ENCODE measurements around the gene ITPA. TPM values are rescaled to one million over a fixed set of nuclear protein-coding genes. Genes with fewer than 3 reads are reported as not detected.

Gene ITPA
- total RNA-seq, 1 donor = 10.8 TPM

DNA sequence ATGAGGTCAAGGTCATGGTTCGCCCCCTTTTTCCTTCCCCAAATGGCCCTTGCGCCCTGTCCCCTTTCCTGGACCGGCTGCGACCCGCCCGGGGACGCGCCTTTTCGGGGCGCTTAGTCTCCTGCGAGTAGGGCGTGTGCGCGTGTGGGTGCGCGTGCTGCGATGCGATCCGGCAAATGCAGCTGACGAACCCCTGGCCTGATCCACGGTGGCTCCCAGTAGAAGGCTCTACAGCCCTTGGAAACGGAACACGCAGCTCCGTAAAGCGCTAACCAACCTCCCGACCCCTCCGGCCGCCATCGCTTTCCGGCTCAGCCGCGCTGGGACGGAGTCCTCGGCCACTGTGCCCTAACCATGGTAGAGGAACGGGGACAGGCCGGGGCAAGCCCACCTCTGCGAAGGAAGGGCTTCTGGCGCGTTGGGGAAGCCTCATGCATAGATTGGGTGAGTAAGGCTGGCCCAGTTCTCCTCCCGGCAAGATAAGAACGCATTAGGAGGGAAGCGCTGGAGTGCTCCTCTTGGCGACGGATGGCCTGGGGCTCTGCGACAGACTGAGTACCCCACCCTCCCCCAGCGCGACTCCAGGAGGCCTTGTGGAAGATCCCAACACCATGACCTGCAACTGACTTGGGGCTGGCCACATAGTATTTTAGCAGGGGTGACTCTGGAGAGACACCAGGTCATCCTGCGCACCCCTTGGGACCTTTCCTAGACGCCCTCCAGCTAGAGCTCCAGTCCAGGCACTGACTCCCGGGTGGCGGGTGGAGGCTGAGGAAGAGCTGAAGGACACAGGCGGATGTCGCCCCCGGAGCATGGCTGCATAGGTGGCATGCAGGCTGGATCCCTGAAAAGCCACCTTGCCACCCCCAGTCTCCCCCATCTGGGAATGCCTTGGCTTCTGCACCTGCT, 30.8 kb downstream of the ITPA start:
- peak overlapping the region; percentile 45 for H3K4me3 ChIP-seq (ENCODE audit: low read length)
- H3K27me3 ChIP-seq (ENCODE audit: insufficient read depth, low read length) = peaks cover 42% of the 10 kb centered on the region
- H3K4me1 ChIP-seq (ENCODE audit: insufficient read depth, low read length) = peaks cover 28% of the 10 kb centered on the region
- no peaks in the 10 kb centered on the region for H3K9me3 ChIP-seq (ENCODE audit: low read depth, low read length)

- H3K4me3 ChIP-seq (ENCODE audit: low read length) = no peak overlapping the region
- H3K27me3 ChIP-seq (ENCODE audit: insufficient read depth, low read length) = peaks cover 42% of the 10 kb centered on the region
- no peaks in the 10 kb centered on the region for H3K9me3 ChIP-seq (ENCODE audit: low read depth, low read length)
- peaks cover 28% of the 10 kb centered on the region for H3K4me1 ChIP-seq (ENCODE audit: insufficient read depth, low read length)
Measured at GRCh38 chr20:3240776-3241363, 31.6 kb downstream of the ITPA start.

- Histone ChIP-seq H3K27me3 (ENCODE audit: insufficient read depth, low read length) (peaks cover 39% of the 10 kb centered on the region), H3K4me3 (ENCODE audit: low read length) (no peak overlapping the region), H3K4me1 (ENCODE audit: insufficient read depth, low read length) (peaks cover 28% of the 10 kb centered on the region), H3K9me3 (ENCODE audit: low read depth, low read length) (no peaks in the 10 kb centered on the region)
Measured at GRCh38 chr20:3242172-3242692, 32.9 kb downstream of the ITPA start.

DNA sequence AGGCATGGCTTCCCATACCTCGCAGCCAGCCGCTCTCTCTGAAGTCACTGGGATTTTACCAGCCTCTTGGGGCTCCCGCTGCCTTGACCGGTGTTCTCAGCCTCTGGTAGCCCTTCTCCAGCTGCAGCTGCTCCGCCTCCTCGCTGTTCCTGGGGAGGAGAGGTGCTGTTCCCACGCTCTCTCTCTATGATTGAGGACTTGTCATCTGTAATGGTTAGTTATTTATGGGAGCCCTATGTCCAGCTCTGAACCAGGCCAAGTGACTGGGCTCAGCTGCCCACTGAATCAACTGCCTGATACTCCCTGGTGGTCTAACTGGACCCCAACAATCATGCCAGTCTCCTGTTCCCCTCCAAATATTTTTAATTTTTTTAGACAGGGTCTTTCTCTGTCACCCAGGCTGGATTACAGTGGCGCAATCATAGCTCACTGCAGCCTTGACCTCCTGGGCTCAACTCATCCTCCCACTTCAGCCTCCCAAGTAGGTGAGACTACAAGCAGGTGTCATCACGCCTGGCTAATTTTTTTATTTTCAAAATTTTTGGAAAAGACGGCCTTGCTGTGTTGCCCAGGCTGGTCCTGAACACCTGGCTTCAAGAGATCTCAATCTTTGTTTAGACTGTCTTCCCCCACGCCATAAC, 34.5 kb downstream of the ITPA start:
- Histone ChIP-seq H3K27me3 (ENCODE audit: insufficient read depth, low read length) (peaks cover 41% of the 10 kb centered on the region), H3K9me3 (ENCODE audit: low read depth, low read length) (no peaks in the 10 kb centered on the region), H3K4me3 (ENCODE audit: low read length) (no peak overlapping the region), H3K4me1 (ENCODE audit: insufficient read depth, low read length) (peaks cover 19% of the 10 kb centered on the region)

- Histone ChIP-seq H3K27me3 (ENCODE audit: insufficient read depth, low read length) (peaks cover 46% of the 10 kb centered on the region), H3K4me3 (ENCODE audit: low read length) (no peak overlapping the region), H3K4me1 (ENCODE audit: insufficient read depth, low read length) (peaks cover 17% of the 10 kb centered on the region), H3K9me3 (ENCODE audit: low read depth, low read length) (no peaks in the 10 kb centered on the region)
Measured at GRCh38 chr20:3244613-3245012, 35.3 kb downstream of the ITPA start.

- no peak overlapping the region for H3K4me3 ChIP-seq (ENCODE audit: low read length)
- peaks cover 12% of the 10 kb centered on the region for H3K4me1 ChIP-seq (ENCODE audit: insufficient read depth, low read length)
- peaks cover 46% of the 10 kb centered on the region for H3K27me3 ChIP-seq (ENCODE audit: insufficient read depth, low read length)
- no peaks in the 10 kb centered on the region for H3K9me3 ChIP-seq (ENCODE audit: low read depth, low read length)
Measured at GRCh38 chr20:3245156-3245555, 35.9 kb downstream of the ITPA start.

GRCh38 chr20:3245711-3246110, 36.4 kb downstream of the ITPA start:
- Histone ChIP-seq H3K9me3 (ENCODE audit: low read depth, low read length) (no peaks in the 10 kb centered on the region), H3K27me3 (ENCODE audit: insufficient read depth, low read length) (peaks cover 42% of the 10 kb centered on the region), H3K4me1 (ENCODE audit: insufficient read depth, low read length) (peaks cover 10% of the 10 kb centered on the region), H3K4me3 (ENCODE audit: low read length) (no peak overlapping the region)

GRCh38 chr20:3246682-3247081, 37.4 kb downstream of the ITPA start:
- Histone ChIP-seq H3K9me3 (ENCODE audit: low read depth, low read length) (no peaks in the 10 kb centered on the region), H3K27me3 (ENCODE audit: insufficient read depth, low read length) (peaks cover 38% of the 10 kb centered on the region)

DNA sequence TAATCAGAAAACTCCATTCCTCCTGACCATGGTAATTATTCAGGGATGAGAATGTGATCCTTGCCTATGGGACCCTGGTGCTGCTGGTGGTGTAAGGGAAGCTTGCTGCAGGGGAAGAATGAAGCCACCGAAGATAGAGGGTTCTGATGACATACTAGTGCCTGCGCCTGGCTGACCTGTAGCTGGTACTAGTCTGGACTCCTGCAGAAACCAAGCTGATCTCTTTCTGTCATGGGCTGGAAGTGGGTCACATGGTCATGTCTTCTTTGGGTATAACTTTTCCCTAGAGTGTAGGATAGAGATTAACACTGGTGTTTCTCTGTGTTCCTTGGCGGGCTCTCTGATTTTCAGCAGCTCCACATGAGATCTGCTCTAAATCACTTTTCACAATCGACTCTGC, 38.3 kb downstream of the ITPA start:
- no peak overlapping the region for H3K4me3 ChIP-seq (ENCODE audit: low read length)
- peaks cover 10% of the 10 kb centered on the region for H3K4me1 ChIP-seq (ENCODE audit: insufficient read depth, low read length)
- no peaks in the 10 kb centered on the region for H3K9me3 ChIP-seq (ENCODE audit: low read depth, low read length)
- peaks cover 38% of the 10 kb centered on the region for H3K27me3 ChIP-seq (ENCODE audit: insufficient read depth, low read length)

More at GRCh38 chr20:3246682-3247081, 37.4 kb downstream of the ITPA start:
- Histone ChIP-seq H3K4me3 (ENCODE audit: low read length) (no peak overlapping the region), H3K4me1 (ENCODE audit: insufficient read depth, low read length) (peaks cover 10% of the 10 kb centered on the region)

GRCh38 chr20:3248167-3248992, 39.1 kb downstream of the ITPA start:
- Histone ChIP-seq H3K4me3 (ENCODE audit: low read length) (no peak overlapping the region), H3K27me3 (ENCODE audit: insufficient read depth, low read length) (peaks cover 38% of the 10 kb centered on the region), H3K4me1 (ENCODE audit: insufficient read depth, low read length) (peaks cover 10% of the 10 kb centered on the region), H3K9me3 (ENCODE audit: low read depth, low read length) (no peaks in the 10 kb centered on the region)

DNA sequence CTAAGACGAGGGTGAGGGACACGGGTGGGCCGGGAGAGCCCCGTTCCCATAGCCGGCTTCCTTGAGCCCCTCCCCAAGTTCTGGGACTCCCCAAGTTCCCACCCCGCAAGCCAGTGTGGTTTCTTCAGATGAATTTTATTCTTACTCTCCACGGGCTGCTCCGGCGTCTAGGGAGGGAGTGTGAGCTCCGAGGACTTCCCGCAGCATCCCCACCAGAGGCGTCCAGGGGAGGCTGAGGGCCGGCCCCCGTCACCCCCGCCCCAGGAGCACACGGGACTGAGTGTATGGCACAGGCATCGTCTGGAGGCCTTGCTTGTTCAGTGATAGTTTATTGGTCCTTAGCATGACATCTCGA, 39.7 kb downstream of the ITPA start:
- Histone ChIP-seq H3K27me3 (ENCODE audit: insufficient read depth, low read length) (peaks cover 38% of the 10 kb centered on the region), H3K9me3 (ENCODE audit: low read depth, low read length) (no peaks in the 10 kb centered on the region), H3K4me3 (ENCODE audit: low read length) (no peak overlapping the region), H3K4me1 (ENCODE audit: insufficient read depth, low read length) (peaks cover 10% of the 10 kb centered on the region)

DNA sequence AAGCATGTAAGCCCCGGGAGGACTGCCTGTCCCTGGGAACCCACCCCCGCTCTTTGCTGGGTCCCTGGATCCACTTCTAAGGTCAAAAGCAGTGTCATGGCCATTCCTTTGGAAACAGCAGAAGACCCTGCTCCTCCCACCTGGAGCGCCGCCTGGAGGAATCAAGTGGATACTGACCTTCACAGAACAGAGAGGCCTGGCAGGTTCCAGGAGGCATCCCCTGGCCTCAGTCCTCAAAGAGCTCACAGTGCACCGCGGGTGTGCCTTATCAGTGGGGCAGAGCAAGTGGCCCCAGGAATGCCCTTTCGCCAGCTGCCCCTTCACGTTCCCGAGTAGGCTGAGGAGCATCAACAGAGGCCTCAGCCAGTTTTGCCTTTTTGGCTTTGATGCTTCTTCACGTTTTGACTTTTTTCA, 40.8 kb downstream of the ITPA start:
- H3K4me3 ChIP-seq (ENCODE audit: low read length) = no peak overlapping the region
- peaks cover 38% of the 10 kb centered on the region for H3K27me3 ChIP-seq (ENCODE audit: insufficient read depth, low read length)
- peaks cover 10% of the 10 kb centered on the region for H3K4me1 ChIP-seq (ENCODE audit: insufficient read depth, low read length)
- H3K9me3 ChIP-seq (ENCODE audit: low read depth, low read length) = no peaks in the 10 kb centered on the region

GRCh38 chr20:3251806-3252205, 42.5 kb downstream of the ITPA start:
- no peak overlapping the region for H3K4me3 ChIP-seq (ENCODE audit: low read length)
- peaks cover 35% of the 10 kb centered on the region for H3K27me3 ChIP-seq (ENCODE audit: insufficient read depth, low read length)
- no peaks in the 10 kb centered on the region for H3K9me3 ChIP-seq (ENCODE audit: low read depth, low read length)

DNA sequence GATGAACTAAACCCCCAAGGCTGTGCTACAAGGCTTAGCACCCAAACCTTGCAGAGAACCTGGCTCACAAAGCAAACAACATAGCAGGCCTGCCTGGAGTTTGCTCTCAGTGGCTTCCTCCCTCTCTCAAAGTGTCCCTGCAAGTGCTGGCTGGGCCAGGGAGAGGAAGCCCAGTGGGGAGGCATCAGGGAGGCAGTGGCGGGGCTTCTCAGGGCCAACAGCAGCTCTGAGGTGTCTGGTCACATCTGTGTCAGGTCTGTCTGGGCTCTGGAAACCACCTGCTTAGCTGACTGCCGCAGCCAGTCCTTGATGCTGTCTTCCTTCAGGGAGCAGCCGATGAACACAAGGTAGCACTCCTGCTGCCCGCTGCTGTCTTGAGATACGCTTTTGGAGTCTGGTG, 46.4 kb downstream of the ITPA start:
- Histone ChIP-seq H3K27me3 (ENCODE audit: insufficient read depth, low read length) (no peaks in the 10 kb centered on the region), H3K9me3 (ENCODE audit: low read depth, low read length) (no peaks in the 10 kb centered on the region), H3K4me1 (ENCODE audit: insufficient read depth, low read length) (no peaks in the 10 kb centered on the region), H3K4me3 (ENCODE audit: low read length) (no peak overlapping the region)

More at GRCh38 chr20:3251806-3252205, 42.5 kb downstream of the ITPA start:
- peaks cover 10% of the 10 kb centered on the region for H3K4me1 ChIP-seq (ENCODE audit: insufficient read depth, low read length)

All from mononuclear cell (primary cell).